Subcutaneous abdominal adipose tissue (tissue), 5 donors: ENCODE measurements around the gene DGKB.

Experiments
- H3K27ac ChIP-seq: one replicate; pipeline ENCODE4 v1.7.0; 2013; ENCODE audit warnings: low read depth, mild to moderate bottlenecking, inconsistent platforms, low read length, moderate library complexity
- H3K27me3 ChIP-seq, 5 donors: one replicate each; pipeline ENCODE4 v1.7.0; 2013; ENCODE audit warnings: low read length in 5 of 5, inconsistent platforms in 1 of 5; ENCODE audit not compliant: control insufficient read depth in 5 of 5, insufficient read depth in 4 of 5
- H3K36me3 ChIP-seq, 5 donors: one replicate each; pipeline ENCODE4 v1.7.0; 2013; ENCODE audit warnings: low read length in 5 of 5; ENCODE audit not compliant: control insufficient read depth in 5 of 5, insufficient read depth in 5 of 5
- H3K4me1 ChIP-seq, 5 donors: one replicate each; pipeline ENCODE4 v1.7.0; 2013; ENCODE audit warnings: low read length in 5 of 5, mild to moderate bottlenecking in 3 of 5, moderate library complexity in 1 of 5; ENCODE audit not compliant: control insufficient read depth in 5 of 5, insufficient read depth in 5 of 5
- H3K4me3 ChIP-seq, 5 donors: one replicate each; pipeline ENCODE4 v1.7.0; 2013; ENCODE audit warnings: low read length in 5 of 5, low read depth in 1 of 5
- H3K9ac ChIP-seq, 5 donors: one replicate each; pipeline ENCODE4 v1.7.0; 2013; ENCODE audit warnings: low read length in 5 of 5, mild to moderate bottlenecking in 4 of 5, moderate library complexity in 3 of 5
- H3K9me3 ChIP-seq, 5 donors: one replicate each; pipeline ENCODE4 v1.7.0; 2013; ENCODE audit warnings: low read length in 5 of 5; ENCODE audit not compliant: control insufficient read depth in 5 of 5
- donor health status: healthy.
- donor health status: healthy.
- donor health status: healthy.
- donor health status: healthy.
- donor health status: healthy.

The DGKB gene

DNA sequence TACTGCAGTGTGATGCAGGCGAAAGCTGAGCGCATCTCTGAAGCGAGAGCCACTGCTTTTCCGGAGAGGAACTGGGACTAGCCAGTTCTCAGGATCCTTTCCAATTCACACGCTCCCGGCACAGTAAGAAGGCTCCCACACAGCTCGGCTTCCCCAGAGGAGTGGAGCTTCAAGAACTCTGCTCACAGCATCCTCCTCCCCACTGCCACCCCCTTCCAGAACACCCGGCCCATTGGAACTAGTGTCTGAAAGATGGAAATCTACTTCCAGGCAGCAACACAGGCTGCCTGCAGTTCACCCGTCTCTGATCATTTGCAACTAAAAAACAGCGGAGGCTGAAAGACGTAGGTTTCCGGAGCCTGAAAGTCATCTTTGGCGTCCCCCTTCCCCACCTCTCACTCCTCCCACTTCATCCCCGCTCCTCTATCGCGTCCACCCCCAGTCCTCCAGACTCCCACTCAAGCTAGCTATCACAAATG, at the start of gene DGKB:
Gene DGKB (minus strand): TSS at position 163 of the 479 bp plus-strand sequence.
- Histone ChIP-seq H3K9ac (no peak within 1 kb of the TSS), H3K27ac (no peak within 1 kb of the TSS), H3K9me3 (no peaks in the 10 kb centered on the region), H3K4me1 (peaks cover 0 to 13% (median 4%) of the 10 kb centered on the region in 5 donors), H3K4me3 (peak within 1 kb of the TSS in 4 of 5 donors; percentile 26 to 55 (median 32)), H3K27me3 (peaks cover 0 to 10% (median 6%) of the 10 kb centered on the region in 5 donors), H3K36me3 (no peaks in the 10 kb centered on the region)

GRCh38 chr7:14950013-14950412, 47.5 kb upstream of the DGKB start:
- Histone ChIP-seq H3K4me1 (no peaks in the 10 kb centered on the region), H3K4me3 (no peak overlapping the region), H3K36me3 (no peaks in the 10 kb centered on the region), H3K27ac (no peak overlapping the region), H3K9me3 (no peaks in the 10 kb centered on the region), H3K9ac (no peak overlapping the region), H3K27me3 (no peaks in the 10 kb centered on the region)

- Histone ChIP-seq H3K4me1 (peaks cover 0 to 4% (median 0%) of the 10 kb centered on the region in 5 donors), H3K36me3 (no peaks in the 10 kb centered on the region), H3K27me3 (no peaks in the 10 kb centered on the region), H3K27ac (no peak overlapping the region), H3K9me3 (no peaks in the 10 kb centered on the region), H3K9ac (no peak overlapping the region), H3K4me3 (no peak overlapping the region)
These were observed 35.6 kb upstream of the DGKB start for GRCh38 chr7:14938181-14938580.

DNA sequence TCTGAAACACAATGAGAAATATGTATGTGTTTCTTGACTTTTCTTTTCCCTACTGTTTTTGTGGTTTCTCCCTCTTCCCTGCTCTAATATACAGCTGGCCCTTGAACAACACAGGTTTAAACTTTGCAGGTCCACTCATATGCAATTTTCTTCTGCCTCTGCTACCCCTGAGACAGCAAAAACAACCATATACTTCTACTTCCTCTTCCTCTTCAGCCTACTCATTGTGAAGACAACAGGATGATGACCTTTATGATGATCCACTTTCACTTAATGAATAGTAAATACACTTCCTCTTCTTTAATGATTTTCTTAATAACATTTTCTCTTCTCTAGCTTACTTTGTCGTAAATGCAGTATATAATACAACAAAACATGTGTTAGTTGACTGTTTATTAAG, 35.0 kb upstream of the DGKB start:
- no peak overlapping the region for H3K27ac ChIP-seq
- peaks cover 0 to 4% (median 0%) of the 10 kb centered on the region in 5 donors for H3K4me1 ChIP-seq
- H3K4me3 ChIP-seq: no peak overlapping the region
- no peaks in the 10 kb centered on the region for H3K36me3 ChIP-seq
- H3K9me3 ChIP-seq: no peaks in the 10 kb centered on the region
- H3K9ac ChIP-seq: no peak overlapping the region
- H3K27me3 ChIP-seq: no peaks in the 10 kb centered on the region

DNA sequence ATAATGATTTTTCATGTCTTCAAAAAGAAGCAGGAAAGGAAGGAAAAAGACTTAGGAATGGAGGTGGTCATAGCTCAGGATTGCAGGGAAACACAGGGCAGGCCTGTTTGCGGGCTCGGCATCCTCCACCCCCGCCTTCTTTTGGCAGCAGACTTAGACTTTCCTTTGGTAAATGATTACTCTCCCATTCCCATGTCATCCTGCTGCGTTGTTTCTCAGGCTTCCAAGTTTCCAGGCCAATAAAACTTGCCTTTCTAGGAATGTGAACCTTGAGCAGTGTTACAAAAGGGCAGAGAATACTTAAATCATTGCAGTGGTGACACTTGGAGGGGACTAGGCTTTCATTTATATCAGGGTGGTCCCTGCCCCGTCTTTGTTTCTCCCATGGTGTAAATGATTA, 34.0 kb upstream of the DGKB start:
- Histone ChIP-seq H3K9ac (no peak overlapping the region), H3K4me3 (no peak overlapping the region), H3K36me3 (no peaks in the 10 kb centered on the region), H3K27ac (no peak overlapping the region), H3K9me3 (no peaks in the 10 kb centered on the region), H3K27me3 (no peaks in the 10 kb centered on the region), H3K4me1 (peaks cover 0 to 4% (median 0%) of the 10 kb centered on the region in 5 donors)

DNA sequence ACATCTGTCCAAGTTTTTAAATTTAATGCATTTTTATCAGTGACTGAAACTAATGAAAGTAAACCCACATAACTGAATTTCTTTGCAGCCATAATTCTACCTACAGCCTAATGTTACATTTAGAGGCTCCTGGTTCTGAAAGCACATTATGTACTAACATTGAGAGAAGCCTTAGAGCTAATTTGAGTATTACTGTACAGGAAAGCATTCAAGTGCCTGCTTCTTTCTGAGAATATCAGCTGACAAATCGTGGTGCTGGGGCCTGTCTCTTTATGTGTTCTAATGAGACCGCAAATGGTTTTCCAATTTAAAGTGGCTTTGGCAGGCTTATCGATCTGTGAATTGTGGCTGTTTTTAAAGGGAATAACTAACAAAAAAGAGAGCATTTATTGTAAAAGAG, 32.3 kb upstream of the DGKB start:
- Histone ChIP-seq H3K36me3 (no peaks in the 10 kb centered on the region), H3K9ac (no peak overlapping the region), H3K9me3 (no peaks in the 10 kb centered on the region), H3K27ac (no peak overlapping the region), H3K4me3 (no peak overlapping the region), H3K27me3 (no peaks in the 10 kb centered on the region), H3K4me1 (peaks cover 0 to 4% (median 0%) of the 10 kb centered on the region in 5 donors)

DNA sequence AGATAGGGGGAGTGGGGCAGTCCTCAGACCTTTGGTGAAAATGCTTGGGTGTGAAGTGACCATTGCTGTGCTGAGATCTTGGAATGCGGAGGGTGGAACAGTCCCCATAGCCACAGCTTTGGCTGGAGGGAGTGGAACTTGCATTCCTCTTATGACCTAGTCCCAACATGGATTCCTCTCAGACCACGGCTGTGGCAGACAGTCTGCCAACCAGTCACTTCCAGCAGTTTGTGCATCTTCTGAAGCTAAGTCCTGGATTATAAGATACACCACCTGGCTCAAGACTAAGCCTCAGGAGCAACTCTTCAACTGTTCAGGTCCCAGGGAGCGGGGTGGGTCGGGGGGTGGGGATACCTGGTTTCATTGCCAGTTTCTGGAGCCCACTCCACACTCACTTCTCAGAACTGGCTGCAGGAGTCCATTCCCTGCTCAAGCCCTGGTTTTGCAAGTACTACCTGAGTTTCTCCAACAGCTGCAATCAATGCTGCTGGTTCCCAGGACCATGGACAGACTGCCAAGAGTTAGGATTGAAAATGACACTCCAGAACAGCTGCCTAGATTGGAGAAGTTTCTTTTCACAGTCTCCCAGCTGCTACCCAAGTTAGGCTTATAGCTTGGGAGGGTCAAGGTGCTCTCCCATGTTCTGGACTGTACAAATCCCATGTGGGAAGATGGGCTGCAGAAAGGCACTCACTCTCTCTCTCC, 29.1 kb upstream of the DGKB start:
- no peaks in the 10 kb centered on the region for H3K9me3 ChIP-seq
- H3K4me3 ChIP-seq: no peak overlapping the region
- H3K36me3 ChIP-seq: no peaks in the 10 kb centered on the region
- no peak overlapping the region for H3K9ac ChIP-seq
- H3K4me1 ChIP-seq: peaks cover 0 to 4% (median 0%) of the 10 kb centered on the region in 5 donors
- no peaks in the 10 kb centered on the region for H3K27me3 ChIP-seq
- H3K27ac ChIP-seq: no peak overlapping the region

DNA sequence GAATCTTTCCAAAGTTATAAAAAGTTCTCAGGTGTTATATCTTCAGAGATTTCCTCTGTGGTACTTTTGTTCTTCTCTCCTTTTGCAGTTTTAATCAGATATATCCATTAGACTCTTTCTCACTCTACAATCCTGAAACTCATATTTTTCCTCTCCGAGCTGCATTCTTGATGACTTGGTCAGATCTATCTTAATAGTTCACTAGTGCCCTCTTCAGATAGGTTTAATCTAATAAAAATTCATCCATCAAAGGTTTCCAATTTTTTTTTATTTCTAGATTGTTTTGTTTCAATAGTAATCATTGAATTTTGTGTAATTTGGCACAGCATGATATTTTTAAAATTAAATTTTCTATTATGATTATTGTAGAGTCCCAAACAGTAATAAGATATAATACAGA, 21.8 kb upstream of the DGKB start:
- Histone ChIP-seq H3K27me3 (no peaks in the 10 kb centered on the region), H3K36me3 (no peaks in the 10 kb centered on the region), H3K4me1 (no peaks in the 10 kb centered on the region), H3K9ac (no peak overlapping the region), H3K27ac (no peak overlapping the region), H3K9me3 (no peaks in the 10 kb centered on the region), H3K4me3 (no peak overlapping the region)

DNA sequence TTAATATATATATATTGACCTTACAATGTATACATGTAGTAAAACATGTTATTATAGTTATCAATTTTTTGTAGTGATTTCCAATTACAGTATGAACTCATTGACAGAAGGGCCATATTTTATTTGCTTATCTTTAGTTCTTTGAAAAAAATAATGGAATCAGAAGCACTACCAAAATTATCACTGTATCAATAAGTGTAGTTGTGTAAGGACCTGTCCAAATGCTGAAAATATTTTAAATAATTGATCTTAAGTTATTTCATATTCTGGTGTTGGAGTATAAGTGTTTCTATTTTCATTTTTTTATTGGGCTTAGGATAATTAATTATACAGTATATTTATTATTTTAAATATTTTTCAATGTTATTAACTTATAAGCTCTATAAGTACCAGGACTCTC, 8.5 kb upstream of the DGKB start:
- no peaks in the 10 kb centered on the region for H3K36me3 ChIP-seq
- no peak overlapping the region for H3K4me3 ChIP-seq
- no peaks in the 10 kb centered on the region for H3K9me3 ChIP-seq
- no peak overlapping the region for H3K27ac ChIP-seq
- no peaks in the 10 kb centered on the region for H3K4me1 ChIP-seq
- H3K27me3 ChIP-seq: no peaks in the 10 kb centered on the region
- H3K9ac ChIP-seq: no peak overlapping the region

DNA sequence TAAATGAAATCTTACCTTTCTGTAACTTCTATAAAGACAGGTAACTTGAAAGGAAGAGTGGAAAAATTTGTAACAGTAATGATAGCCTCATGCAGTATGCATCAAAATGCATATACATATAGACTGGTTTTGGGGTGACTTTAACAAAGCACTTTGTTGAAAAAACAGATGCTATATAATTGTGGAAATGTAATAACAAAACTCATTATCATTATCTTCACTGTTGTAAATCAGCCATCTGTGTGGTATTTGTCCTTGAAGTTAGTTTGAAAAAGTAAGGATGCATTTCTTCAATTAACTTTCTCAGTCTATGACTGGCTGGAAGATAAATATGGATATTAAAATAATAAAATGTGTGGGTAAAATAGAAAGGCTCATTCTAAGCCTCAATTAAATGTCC, 6.1 kb upstream of the DGKB start:
- Histone ChIP-seq H3K9me3 (no peaks in the 10 kb centered on the region), H3K4me3 (no peak overlapping the region)

More for the DNA sequence above, 6.1 kb upstream of the DGKB start:
- no peaks in the 10 kb centered on the region for H3K36me3 ChIP-seq
- H3K9ac ChIP-seq: no peak overlapping the region
- no peaks in the 10 kb centered on the region for H3K4me1 ChIP-seq
- peaks cover 0 to under 1% (median 0%) of the 10 kb centered on the region in 5 donors for H3K27me3 ChIP-seq
- no peak overlapping the region for H3K27ac ChIP-seq
